Peyer's patch (tissue), 4 donors: ENCODE measurements around the gene SLC4A8. TPM values are rescaled to one million over a fixed set of nuclear protein-coding genes. Genes with fewer than 3 reads are reported as not detected.

ENCODE experiments used
- DNase-seq, 3 donors: peaks; one replicate each; pipeline ENCODE4 v3.0.0-alpha.2; 2017 to 2019
- H3K27ac ChIP-seq, 4 donors: fragments of 200-600 bp; sonication (generic); one replicate each; pipeline ENCODE4 v1.5.1; 2016 to 2019
- H3K27me3 ChIP-seq, 2 donors: fragments of 200-600 bp; sonication (generic); one replicate each; pipeline ENCODE4 v1.5.1; 2019
- H3K36me3 ChIP-seq, 3 donors: fragments of 200-600 bp; sonication (generic); one replicate each; pipeline ENCODE4 v1.5.1; 2016 to 2019
- H3K4me1 ChIP-seq, 4 donors: fragments of 200-600 bp; sonication (generic); one replicate each; pipeline ENCODE4 v1.5.1; 2016 to 2019
- H3K4me3 ChIP-seq, 4 donors: fragments of 200-600 bp; sonication (generic); 1 replicate in 3 of 4; 2 replicates in 1 of 4; pipeline ENCODE4 v1.5.1; 2016 to 2019; ENCODE audit warnings: mild to moderate bottlenecking in 1 of 4
- H3K9me3 ChIP-seq, 4 donors: fragments of 200-600 bp; sonication (generic); one replicate each; pipeline ENCODE4 v1.5.1; 2016 to 2019; ENCODE audit warnings: mild to moderate bottlenecking in 1 of 4
- POLR2A ChIP-seq, 2 donors: fragments of 450-650 bp; IDR thresholded peaks; one replicate each; pipeline ENCODE4 v1.5.1; 2017; ENCODE audit warnings: antibody characterized with exemption in 2 of 2, mild to moderate bottlenecking in 2 of 2, moderate library complexity in 2 of 2
- total RNA-seq, 4 donors: library from RNA; depleted of rRNA; stranded (reverse); fragments of >200 nt; gene quantifications; one replicate each; pipeline ENCODE4 v1.1.0, GENCODE V29; 2016
- TF ChIP-seq, protein P1 (sequence below), 6 experiments: fragments of 450-650 bp in 4 of 6; fragments of 200-600 bp in 2 of 6; sonication (generic) in 1 of 6; IDR thresholded peaks; one replicate each; pipeline ENCODE4 v1.5.1; 2017 to 2019; ENCODE audit warnings: antibody characterized with exemption in 6 of 6, mild to moderate bottlenecking in 3 of 6, moderate library complexity in 1 of 6

The SLC4A8 gene
- total RNA-seq, 4 donors from 2014 or later = 1.9 to 49.5 (median 7.1) TPM

DNA sequence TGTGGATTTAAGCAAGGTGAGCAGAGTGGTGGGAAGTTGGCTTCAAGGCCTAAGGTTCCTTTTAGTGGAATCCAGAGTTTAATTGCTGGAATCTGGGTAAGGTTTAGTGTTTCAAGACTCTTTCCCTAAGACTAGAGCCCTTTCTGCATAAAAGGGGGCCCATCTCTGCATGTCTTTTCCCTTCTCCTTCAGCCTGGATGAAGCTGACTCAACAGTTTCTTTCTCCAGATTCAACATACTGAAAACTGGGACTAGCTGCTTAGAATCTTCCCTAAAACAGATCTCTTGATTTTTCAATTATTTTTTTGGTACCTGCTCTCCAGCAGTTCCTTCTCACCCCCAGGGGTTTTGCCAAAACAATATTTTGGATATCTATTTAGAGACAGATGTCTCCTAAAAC lies 34.0 kb downstream of the SLC4A8 start:
- Histone ChIP-seq H3K27me3 (no peaks in the 10 kb centered on the region), H3K4me3 (no peak overlapping the region), H3K9me3 (no peaks in the 10 kb centered on the region), H3K27ac (no peak overlapping the region), H3K4me1 (no peaks in the 10 kb centered on the region), H3K36me3 (no peaks in the 10 kb centered on the region)
- TF ChIP-seq POLR2A (IDR thresholded peaks at IDR 0.05) = no peak
- TF ChIP-seq, protein P1, sequence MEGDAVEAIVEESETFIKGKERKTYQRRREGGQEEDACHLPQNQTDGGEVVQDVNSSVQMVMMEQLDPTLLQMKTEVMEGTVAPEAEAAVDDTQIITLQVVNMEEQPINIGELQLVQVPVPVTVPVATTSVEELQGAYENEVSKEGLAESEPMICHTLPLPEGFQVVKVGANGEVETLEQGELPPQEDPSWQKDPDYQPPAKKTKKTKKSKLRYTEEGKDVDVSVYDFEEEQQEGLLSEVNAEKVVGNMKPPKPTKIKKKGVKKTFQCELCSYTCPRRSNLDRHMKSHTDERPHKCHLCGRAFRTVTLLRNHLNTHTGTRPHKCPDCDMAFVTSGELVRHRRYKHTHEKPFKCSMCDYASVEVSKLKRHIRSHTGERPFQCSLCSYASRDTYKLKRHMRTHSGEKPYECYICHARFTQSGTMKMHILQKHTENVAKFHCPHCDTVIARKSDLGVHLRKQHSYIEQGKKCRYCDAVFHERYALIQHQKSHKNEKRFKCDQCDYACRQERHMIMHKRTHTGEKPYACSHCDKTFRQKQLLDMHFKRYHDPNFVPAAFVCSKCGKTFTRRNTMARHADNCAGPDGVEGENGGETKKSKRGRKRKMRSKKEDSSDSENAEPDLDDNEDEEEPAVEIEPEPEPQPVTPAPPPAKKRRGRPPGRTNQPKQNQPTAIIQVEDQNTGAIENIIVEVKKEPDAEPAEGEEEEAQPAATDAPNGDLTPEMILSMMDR (IDR thresholded peaks at IDR 0.05) = no peak
- DNase-seq = no peak

DNA sequence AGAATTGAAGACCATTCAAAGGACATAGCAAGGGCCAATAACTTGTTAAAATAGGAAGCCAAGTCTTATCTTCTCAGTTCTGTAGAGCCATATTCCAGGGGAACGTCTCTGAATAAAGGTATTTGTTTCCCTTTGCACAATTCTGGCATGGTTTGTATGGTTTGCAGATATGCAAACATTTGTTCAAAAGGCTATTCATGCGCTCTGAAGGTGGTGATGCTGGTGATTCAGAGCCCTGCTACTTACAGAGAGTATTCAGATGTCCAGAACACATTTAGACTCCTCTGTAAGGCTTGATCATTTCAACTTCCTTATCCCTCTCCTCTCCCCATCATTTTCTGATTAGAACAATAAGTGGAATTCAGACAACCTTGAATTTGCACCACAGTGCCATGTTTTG lies 35.9 kb downstream of the SLC4A8 start:
- Histone ChIP-seq H3K27me3 (no peaks in the 10 kb centered on the region), H3K27ac (no peak overlapping the region), H3K36me3 (no peaks in the 10 kb centered on the region), H3K4me3 (no peak overlapping the region), H3K4me1 (no peaks in the 10 kb centered on the region), H3K9me3 (no peaks in the 10 kb centered on the region)
- TF ChIP-seq POLR2A (IDR thresholded peaks at IDR 0.05) = no peak
- TF ChIP-seq, protein P1 (IDR thresholded peaks at IDR 0.05) = no peak
- DNase-seq = no peak

DNA sequence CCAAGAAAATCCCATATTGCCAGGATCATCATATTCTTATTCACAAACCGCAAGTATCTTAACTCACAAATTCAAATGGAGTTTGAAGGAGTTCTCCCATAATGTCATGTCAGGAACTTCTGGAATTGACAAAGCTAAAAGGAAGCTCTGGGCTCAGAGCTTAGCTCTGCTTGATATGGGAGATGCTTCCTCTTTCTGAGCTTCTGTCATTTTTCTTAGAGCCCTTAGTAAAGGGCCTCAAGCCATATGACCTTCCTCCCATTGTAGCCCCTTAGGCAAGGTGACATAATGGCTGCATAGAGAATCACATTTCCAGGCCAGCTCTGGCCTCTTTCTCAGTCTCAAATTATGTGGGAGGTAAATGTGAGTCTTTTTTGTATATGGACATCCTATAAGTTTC lies 40.9 kb downstream of the SLC4A8 start:
- Histone ChIP-seq H3K4me3 (no peak overlapping the region), H3K9me3 (no peaks in the 10 kb centered on the region), H3K36me3 (no peaks in the 10 kb centered on the region), H3K4me1 (no peaks in the 10 kb centered on the region), H3K27me3 (no peaks in the 10 kb centered on the region), H3K27ac (no peak overlapping the region)
- no peak for TF ChIP-seq POLR2A (IDR thresholded peaks at IDR 0.05)
- TF ChIP-seq, protein P1 (IDR thresholded peaks at IDR 0.05) = no peak
- DNase-seq = no peak

DNA sequence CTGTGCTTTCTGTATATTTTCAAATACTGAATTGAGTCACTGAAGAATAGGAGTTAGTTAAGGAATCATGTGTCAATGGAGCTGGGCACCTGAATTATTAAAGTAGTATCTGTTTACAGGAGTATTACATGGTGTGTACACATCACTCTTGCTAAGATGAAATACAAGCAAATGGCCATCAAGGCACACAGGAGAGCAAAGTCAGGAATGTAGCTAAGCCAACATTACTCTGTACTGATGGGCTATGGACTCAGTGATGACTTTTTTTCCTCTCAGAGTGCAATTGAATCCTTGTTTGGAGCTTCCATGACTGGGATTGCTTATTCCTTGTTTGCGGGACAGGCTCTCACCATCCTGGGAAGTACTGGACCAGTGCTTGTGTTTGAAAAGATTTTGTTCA lies 45.5 kb downstream of the SLC4A8 start:
- DNase-seq = no peak
- TF ChIP-seq, protein P1 (IDR thresholded peaks at IDR 0.05) = no peak
- no peak for TF ChIP-seq POLR2A (IDR thresholded peaks at IDR 0.05)
- no peaks in the 10 kb centered on the region for H3K27me3 ChIP-seq
- no peak overlapping the region for H3K4me3 ChIP-seq
- no peaks in the 10 kb centered on the region for H3K36me3 ChIP-seq
- H3K9me3 ChIP-seq = no peaks in the 10 kb centered on the region
- H3K4me1 ChIP-seq = no peaks in the 10 kb centered on the region
- H3K27ac ChIP-seq = no peak overlapping the region

DNA sequence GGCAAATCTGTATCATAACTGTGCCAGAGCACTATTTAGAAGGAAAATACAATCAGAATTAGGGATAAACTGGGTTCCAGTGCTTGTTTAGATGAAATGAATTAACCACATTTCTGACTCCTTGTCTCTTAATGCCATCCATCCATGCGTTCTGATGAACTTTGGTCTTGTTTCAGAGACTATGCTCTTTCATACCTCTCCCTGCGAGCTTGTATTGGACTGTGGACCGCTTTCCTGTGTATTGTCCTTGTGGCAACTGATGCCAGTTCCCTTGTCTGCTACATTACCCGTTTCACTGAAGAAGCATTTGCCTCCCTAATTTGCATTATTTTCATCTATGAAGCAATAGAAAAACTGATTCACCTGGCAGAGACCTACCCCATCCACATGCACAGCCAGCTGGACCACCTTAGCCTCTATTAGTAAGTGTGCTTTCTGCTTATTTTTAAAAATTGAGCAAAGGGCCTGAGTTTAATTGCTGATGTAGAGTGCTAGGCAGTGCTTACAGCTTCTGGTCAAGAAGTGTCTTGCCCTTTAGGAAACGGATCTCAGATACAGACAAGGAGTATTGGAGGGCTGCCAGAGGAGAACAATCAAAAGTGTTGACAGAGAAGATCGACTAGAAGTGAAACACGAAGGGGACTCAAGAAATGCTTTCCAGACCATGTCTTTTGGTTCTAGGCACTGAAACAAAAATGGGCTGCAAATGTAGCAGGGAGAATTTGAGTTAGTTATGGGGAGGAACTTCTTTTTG lies 46.7 kb downstream of the SLC4A8 start:
- Histone ChIP-seq H3K4me1 (no peaks in the 10 kb centered on the region), H3K27ac (no peak overlapping the region), H3K27me3 (no peaks in the 10 kb centered on the region), H3K36me3 (no peaks in the 10 kb centered on the region), H3K9me3 (no peaks in the 10 kb centered on the region), H3K4me3 (no peak overlapping the region)
- TF ChIP-seq, protein P1 (IDR thresholded peaks at IDR 0.05) = no peak
- no peak for TF ChIP-seq POLR2A (IDR thresholded peaks at IDR 0.05)
- DNase-seq = no peak
